Germinal center (tissue), 1 donor: Measurements from ENCODE around the gene SLC5A10.
"Not testable (repeated sequence)": the region's sequence is repeated elsewhere in the genome, so short reads cannot be mapped to it uniquely, and the experiment has no call there.

Source experiments
- DNase-seq: peaks from one replicate; pipeline ENCODE4 v3.0.0; 2012; ENCODE audit warnings: mixed read lengths, low spot score

SLC5A10 gene

DNA sequence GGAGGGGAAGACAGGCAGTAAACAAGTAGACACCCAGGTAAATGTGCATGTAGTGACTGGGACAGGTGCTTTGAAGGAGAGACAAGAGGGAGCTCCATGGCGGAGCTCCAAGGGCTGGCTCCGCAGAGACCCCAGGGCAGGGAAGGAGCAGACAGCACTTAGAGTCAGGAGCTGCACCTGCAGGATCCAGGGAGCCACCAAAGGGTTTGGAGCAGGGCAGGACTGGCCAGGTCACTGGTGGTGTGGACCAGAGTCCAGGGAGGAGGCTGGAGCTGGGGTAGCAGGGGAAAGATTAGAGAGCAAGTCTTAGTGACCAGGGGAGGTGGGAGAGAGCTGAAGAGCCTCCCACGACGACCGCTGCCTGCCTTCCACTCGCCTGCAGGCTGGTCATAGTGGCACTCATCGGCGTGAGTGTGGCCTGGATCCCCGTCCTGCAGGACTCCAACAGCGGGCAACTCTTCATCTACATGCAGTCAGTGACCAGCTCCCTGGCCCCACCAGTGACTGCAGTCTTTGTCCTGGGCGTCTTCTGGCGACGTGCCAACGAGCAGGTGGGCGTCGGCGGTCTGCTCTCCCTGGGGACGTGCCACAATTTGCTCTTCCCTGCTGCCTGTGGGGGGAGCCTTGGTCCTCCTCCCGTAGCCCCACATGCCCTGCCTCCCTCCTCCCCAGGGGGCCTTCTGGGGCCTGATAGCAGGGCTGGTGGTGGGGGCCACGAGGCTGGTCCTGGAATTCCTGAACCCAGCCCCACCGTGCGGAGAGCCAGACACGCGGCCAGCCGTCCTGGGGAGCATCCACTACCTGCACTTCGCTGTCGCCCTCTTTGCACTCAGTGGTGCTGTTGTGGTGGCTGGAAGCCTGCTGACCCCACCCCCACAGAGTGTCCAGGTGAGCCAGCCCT is 67.3 kb downstream of the SLC5A10 start:
- no peak for DNase-seq

DNA sequence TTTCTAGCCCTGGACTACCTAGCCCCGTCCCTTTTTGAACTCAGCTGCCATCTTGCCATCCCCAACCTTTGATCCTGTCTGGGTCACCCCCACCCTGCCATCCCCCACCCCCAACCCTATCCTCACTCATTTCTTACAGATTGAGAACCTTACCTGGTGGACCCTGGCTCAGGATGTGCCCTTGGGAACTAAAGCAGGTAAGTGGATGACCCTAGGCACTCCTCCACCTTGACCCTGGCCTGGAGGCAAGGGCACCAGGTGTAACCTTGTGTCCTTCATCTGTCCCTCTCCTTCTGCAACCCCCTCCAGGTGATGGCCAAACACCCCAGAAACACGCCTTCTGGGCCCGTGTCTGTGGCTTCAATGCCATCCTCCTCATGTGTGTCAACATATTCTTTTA is 68.1 kb downstream of the SLC5A10 start:
- DNase-seq, result no peak

DNA sequence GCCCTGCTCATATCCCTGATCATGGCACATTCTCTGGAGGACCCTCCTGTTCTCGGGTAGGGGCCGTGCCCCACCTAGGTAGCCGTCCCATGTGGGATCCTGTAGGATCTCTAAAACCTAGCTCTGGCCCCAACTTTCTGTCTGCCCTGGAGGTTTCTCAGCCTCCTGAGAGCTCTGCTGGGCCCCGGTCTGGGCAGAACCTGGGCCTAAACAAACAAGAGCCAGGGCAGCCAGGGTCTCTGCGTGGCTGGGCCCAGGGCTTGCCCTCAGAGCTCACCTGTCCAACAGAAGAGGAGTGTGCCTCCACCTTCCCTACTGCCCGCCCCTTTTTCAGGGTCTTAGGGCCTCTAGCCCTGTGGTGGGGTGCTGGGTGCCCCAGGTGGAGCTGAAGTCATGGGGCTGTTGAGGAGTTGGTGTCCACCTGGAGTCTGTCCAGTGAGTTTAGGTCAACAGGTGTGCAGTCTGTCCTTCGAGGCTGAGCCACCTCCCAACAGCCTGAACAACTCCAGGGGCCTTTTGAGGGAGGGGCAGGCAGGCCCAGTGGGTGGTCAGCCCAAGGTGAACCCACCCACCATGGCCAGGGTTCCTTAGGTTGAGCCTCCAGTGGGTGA is 69.2 kb downstream of the SLC5A10 start:
- DNase-seq, result not testable (repeated sequence)

DNA sequence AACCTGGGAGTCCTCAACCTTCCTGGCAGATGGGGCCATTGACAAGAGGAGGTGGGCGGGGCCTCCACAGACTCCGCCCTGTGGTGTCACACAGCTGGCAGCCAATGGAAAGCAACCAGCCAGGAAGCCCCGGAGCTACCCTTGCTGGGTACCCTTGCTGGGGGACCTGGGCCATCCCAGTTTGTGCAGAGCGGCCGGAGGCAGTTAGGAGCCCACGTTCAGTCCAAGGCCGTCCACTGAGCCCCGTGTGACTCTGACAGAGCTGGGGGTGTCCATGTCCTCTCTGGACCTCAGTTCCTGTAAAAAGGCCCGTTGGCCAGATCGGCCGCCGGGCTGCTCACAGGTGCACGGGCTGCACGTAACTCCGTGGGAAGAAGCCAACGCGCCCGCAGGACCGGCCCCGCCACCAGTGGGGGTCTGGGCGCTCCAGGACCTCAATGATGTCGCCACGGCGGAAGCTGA is 69.7 kb downstream of the SLC5A10 start:
- DNase-seq, result no peak

DNA sequence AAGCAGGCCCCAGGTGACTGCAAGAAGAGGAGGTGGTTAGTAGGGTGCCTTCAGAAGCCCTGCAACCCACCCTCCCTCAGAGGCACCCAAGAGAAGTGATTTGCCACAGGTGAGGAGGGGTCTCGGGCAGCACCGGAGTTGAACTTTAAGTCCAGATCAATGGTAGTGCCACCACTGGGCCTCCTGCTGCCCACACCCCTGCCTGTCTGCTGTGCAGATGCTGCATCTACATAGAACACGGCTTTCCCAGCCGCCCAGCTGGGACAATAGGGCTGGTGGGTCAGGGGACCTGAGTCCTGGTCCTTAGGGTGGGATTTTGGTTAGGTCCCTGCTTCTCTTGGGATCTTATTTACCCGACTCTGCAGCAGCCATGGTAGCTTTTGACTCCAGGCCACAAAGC is 70.2 kb downstream of the SLC5A10 start:
- no peak for DNase-seq

DNA sequence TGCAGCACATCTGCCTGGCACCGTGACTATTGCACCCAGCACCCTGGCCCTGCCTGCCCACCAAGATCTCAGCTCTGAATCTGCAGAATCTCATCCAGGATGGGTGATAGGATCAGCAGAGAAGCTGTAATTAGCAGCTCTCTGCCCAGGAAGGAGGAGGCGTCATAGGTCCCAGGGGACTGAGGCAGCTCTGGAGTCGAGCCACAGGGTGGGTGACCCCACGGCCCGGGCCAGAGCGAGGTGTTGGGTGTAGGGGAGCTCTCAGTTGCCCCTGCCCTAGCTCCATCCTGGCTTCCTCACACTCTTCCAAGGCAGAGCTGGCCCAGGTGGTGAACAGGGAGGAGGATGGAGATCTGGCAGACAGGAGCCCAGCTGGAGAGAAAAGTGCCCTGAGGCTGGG is 70.8 kb downstream of the SLC5A10 start:
- DNase-seq, result no peak

DNA sequence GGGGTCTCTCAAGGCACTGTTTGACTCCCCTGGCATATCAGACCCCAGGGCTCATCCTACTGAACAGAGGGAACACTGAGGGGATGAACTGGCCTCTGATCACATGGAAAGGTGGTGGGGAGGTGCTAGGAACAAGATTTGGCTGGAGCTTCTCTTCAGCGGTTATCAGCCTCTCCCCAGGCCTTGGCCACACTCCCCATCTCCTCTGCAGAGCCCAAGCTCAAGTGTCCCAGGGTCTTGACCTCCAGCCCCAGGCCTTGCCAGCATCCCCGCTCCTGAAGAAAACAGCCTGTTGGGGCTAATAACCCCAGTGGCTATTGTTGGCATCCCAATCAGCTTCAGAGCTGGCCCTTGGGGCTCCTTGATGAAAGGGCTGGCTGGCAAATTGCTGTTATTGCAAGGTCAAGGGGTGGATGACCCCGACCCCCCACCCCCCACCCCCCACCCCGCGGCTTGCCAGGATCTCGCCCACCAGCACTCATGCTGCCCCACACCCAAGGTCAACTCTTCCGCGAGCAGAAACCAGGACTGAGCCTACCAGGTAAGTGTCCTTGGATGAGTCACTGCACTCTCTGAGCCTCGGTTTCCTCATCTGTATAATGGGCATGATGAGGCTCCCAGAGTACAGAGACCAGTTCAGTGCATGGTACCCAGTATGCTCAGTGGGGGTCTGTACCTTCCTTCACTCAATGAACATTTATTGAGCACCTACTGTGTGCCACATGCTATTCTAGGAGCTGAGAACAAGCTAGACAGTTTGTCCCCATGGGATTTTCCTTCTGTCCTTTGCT is 71.4 kb downstream of the SLC5A10 start:
- DNase-seq, result no peak

DNA sequence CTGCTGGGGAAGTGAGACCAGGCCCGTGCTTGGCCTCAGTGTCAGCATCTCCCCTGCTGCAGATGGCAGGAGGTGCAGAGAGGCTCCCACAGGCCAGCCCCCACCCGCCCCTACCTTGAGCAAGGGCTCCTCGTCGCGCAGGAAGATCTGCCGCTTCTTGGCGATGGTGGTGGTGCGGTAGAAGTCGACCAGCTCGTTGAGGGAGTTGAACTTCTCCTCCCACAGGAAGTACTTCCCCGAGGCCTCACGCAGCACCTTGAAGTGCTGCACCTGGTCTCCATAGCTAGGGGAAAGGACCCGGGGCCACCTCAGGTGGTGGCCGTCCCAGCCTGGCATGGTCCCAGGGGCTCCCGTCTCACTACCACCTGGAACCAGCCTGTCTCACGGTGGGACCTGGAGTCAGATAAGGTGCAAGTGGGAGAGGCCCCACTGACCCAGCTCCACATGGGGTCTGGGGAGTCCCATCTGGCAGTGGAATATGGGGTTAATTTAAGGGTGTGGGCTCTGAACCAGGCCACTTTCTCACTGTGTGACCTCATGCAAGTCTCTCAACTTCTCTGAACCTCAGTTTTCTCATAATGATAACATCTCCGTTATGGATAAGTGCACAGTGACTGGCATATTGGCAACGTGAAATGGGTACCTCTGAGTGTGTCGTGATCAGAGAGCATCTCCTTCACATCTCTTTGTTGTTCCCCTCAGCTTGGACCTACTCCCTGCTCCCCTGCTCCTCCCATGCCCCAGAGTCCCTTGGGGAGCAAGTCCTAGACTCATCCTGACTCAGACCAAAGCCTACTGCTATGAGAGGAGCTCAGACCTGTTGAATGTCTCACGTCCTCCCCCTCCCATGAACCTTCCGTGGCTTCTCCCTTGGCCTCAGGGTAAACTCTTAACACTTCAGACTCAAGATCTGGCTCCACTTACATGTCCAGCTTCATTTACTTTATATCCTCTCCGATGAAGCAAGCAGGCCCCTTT is 72.4 kb downstream of the SLC5A10 start:
- no peak for DNase-seq

DNA sequence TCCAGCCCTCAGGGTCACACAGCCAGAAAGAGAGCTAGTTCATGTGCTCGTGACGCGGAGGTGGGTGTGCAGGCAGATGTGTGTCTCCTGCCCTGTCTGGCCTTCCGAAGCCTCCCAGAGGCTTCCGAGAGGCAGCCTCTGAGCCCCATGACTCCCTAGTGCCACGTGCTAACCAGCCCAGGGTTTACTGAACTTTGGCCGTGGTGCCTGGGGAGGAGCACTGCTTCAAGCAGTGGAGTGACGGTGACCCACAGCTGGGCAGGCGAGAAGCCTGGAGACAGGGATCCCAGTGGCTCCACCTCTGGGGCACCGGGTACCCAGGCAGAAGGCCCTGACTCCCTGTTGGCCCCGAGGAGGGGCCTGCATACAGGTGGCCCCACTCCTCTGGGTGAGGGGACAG is 76.7 kb downstream of the SLC5A10 start:
- DNase-seq, result not testable (repeated sequence)

DNA sequence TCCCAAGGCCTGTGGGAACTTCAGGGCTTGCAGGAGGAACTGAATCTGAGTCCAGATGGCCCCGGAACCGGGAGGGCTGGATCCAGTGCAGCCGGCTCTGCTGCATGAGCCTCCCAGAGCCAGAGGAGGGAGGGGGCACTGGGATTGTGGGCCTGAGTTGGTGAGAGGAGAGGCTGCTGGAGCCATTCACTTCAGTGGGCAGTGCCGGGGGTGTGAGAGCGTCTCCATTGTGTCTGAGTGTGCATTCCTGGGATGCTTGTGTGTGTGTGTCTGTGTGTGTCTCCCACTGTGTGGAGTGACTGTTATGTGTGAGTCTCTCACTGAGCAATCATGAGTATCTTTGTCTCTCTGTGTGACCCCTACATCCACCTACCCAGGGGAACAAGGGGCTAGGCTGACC is 77.8 kb downstream of the SLC5A10 start:
- not testable (repeated sequence) for DNase-seq

DNA sequence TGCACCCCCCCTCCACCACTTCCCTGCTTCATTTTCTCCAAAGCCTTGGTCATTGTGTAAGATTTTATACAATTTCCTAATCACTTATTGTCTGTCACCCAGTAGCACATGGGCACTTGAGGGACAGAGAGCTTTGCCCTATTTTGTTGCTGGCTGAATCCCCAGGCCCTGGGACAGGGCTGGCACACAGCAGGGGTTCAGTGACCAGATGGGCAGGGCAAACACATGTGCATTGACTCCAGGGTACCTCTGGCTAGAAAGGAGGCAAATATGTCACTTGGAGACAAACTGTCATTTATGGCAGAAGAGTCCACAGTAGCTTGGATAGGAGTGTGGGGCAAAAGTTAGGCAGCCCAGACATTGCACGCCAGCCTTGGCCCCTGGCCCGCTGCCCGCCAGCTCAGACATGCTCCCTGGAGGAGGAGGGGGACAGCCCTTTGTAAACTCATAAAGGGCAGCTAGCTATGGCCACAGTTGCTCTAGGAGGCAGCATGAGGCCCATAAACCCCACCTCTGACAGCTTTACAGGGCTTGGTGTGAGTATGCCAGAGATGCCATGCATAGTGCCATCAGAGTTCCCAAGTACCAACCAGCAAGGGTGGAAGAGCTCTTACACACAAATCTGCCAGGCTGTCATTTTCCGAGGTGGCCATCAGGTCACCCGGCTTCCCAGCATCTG is 78.9 kb downstream of the SLC5A10 start:
- not testable (repeated sequence) for DNase-seq

DNA sequence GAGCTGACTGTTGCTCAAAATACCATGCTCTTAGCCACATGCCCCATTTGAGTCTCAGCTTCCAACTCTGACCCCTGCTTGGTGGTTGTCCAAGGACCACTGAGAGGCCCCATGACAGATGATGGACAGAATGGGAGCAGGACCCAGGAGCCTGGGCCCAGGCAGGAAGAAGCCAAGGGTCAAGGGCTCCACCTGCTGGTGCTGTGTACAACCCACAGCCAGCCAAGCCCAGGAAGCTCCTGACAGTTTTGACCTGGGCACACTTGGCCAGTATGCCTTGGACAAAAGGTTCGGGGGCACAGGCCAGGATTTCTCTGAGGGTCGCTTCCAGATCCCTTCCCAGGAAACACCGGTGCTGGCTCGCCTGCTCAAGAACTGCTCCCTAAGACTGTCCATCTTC is 79.8 kb downstream of the SLC5A10 start:
- not testable (repeated sequence) for DNase-seq

DNA sequence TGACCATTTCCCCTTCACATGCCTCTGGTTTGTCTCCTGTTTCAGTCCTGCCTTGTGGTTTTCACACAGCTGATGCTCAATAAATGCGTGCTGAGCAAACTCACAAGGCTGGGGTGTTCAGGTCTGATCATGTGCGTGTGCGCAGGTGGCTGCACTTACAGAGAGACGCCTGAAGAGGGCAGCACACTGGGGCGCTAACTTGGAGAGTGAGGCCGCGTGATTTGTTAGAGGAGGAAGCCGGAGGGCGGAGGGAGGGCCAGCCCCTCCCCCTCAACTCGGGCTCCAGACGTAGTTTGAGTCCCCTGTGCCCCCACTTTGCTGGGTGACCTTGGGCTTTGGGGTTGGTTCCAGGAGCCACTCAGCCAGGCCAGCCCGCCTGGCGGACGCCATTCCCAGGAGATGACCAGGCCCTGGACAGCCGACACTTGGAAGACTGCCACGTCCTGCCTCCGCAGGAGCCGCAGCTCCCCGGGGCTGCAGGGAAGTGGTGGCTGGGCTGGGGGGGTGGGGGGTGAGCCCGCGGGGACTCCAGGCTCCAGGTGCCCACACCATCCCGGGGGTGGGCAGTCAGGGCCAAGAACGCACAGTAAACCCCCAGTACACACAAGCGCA is 80.5 kb downstream of the SLC5A10 start:
- not testable (repeated sequence) for DNase-seq

DNA sequence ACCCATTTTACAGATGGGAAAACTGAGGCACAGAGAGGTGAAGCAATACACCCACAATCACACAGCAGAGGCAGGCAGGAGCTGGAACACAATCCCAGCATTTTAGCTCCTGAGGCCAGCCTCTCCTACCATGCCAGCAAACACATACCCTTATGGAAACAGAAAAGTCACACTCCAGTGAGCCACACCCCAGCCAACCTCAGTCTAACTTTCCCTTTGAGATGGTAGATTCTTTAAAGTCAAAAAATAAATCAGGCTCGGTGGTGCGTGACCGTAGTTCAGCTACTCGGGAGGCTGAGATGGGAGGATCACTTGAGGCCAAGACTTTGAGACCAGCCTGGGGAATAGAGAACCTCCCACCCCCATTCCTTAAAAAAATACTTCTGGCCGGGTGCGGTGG is 84.2 kb downstream of the SLC5A10 start:
- DNase-seq, result not testable (repeated sequence)

DNA sequence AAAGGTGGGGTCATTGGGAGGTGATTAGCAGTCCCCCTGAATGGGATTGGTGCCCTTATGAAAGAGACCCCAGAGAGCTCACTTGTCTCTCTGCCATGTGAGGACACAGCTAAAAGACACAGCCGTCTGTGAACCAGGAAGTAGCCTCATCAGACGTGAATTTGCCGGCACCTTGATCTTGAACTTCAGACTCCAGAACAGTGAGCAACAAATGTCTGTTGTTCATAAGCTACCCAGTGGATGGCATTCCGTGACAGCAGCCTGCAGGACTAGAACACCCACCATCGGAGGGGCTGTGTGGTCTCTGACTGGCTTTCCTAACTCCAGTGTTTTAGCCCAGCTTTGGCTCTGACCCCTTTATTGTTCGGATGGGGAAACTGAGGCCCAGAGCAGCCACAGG is 85.6 kb downstream of the SLC5A10 start:
- DNase-seq, result not testable (repeated sequence)

DNA sequence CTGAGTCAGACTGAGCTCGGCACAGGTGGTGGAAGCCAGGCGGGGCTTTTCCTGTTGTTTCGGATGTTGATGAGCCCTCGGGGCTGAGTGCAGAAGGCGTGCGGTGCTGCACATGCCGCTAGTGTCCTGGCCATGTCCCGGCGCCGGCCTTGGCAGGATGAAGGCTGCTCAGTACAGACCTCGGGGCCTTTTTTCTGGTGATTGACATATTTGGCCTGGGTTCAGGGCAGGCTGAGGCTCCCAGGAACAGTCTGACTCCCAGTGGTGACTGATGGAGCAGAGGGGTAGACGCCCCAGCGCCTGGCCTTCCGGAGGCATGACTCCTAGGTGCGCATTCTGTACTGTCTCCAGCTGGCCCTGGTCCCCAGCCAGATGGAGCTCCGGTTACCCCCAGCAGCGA is 86.0 kb downstream of the SLC5A10 start:
- not testable (repeated sequence) for DNase-seq

DNA sequence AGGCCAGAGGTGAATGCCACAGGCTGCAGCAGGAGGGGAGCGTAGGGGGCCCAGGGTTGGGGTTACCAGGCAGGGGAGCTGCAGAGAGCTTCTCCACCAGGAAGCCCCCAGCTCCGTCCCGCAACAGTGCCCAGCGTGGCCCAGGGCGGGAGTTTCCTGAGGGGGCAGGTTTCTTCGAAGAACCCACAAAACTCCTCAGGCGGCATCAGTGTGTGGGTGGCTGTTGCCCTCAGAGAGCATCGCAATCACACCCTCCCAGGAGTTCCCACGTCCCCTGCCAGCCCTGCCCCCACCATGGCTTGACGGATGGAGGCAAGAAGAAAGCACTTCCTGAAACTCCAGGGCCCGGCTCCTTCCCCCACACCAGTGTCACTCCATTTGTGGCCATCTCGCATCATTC is 86.8 kb downstream of the SLC5A10 start:
- DNase-seq, result not testable (repeated sequence)

DNA sequence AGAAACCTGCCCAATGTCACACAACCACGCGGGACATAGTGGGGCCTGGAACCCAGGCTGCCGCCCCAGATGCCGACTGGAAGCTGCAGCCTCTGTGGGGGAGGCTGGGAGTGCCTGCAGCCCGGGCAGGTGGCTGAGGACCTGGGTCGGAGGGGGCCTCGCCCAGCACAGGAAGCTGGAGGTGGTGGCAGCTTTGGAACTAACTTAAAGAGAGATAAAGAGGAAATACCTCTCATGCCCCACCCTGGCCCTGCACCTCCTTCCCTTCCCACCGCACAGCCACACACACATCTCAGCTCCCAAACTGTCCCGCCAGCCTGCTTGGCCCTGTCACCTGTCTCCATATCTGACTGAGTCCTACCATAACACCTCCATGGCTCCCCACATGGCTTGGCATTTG is 88.4 kb downstream of the SLC5A10 start:
- DNase-seq, result not testable (repeated sequence)

DNA sequence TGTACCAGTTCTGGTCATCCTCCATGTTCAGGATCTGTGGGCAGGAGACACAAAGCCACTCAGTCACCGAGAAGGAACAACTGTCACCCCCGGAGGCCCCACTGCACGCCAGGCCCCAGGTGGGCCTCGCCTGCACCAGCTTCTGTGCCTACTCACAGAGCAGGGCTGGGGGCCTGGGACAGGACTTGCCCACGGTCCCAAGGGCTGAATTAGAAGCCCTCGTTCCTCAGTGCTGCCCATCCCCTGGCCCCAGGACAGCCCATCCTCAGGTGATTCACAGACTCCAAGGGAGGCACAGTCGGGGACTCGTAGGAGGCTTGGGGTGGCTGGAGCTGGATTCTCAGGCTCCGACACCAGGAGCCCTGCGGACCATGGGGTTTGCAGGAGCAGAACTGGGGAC is 89.9 kb downstream of the SLC5A10 start:
- DNase-seq, result not testable (repeated sequence)

DNA sequence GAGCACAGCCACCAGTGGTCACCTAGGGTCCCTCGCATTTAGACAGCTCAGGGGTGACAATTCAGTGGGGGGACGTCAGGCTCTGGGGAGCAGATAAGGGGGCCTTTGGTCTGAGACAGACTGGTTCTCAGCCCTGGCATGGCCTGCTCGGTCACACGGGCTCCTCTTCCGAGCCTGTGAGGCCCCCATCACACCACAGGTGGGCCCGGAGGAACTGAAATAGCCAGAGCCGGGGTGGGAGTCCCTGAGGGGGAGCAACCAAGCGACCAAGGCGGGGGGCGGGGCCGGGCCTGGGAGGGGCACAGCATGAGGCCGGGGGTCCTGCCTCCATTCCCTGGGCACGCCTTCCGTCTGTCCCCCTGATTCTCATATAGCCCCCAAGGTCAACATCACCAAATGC is 90.4 kb downstream of the SLC5A10 start:
- not testable (repeated sequence) for DNase-seq
